Measurements from ENCODE around the gene SFXN4. TPM values are rescaled to one million over a fixed set of nuclear protein-coding genes. Genes with fewer than 3 reads are reported as not detected.
A peak's percentile ranks its signal among the peaks of the same experiment; 100 is the strongest.
"Not testable (repeated sequence)": the region's sequence is repeated elsewhere in the genome, so short reads cannot be mapped to it uniquely, and the experiment has no call there.

Gene SFXN4
- total and polyA plus RNA-seq, 3 experiments from 2014 or later: 18.6 to 52.3 (median 48.2) TPM

- peaks cover 14% of the 10 kb centered on the region for H3K36me3 ChIP-seq (ENCODE audit: insufficient read depth, low read length)
- Mint-ChIP-seq H3K4me3 (peak overlapping the region in 1 of 7 donors; percentile 40), H3K27ac (peak overlapping the region in 2 of 8 donors; percentile 63 to 69), H3K4me1 (peaks cover 5 to 12% (median 6%) of the 10 kb centered on the region in 3 donors), H3K27me3 (no peaks in the 10 kb centered on the region), H3K36me3 (peaks cover 0 to 55% (median 13%) of the 10 kb centered on the region in 3 donors), H3K9me3 (no peaks in the 10 kb centered on the region)
- no peaks in the 10 kb centered on the region for H3K27me3 ChIP-seq (ENCODE audit: insufficient read depth, low read length, poor library complexity, severe bottlenecking)
- no peak overlapping the region for H3K27ac ChIP-seq (ENCODE audit: low read depth, low read length)
- H3K4me3 ChIP-seq (ENCODE audit: low read length): no peak overlapping the region
- ChIA-PET POLR2A (no interaction called here), CTCF (interaction anchor here (1.2 kb wide), 1 partner anchor 18 kb away, joined by 3 read pairs; no protein-coding TSS in a partner anchor)
- H3K9me3 ChIP-seq (ENCODE audit: low read length): no peaks in the 10 kb centered on the region
- DNase-seq: no peak
- H3K4me1 ChIP-seq (ENCODE audit: insufficient read depth, low read length): no peaks in the 10 kb centered on the region
Measured at GRCh38 chr10:119113751-119114732, 51.5 kb downstream of the SFXN4 start.

- CTCF ChIA-PET: interaction anchor here (0.9 kb wide), 1 partner anchor 15 kb away, joined by 3 read pairs; no protein-coding TSS in a partner anchor
- DNase-seq: no peak
- H3K4me3 Mint-ChIP-seq: no peak overlapping the region
- no peaks in the 10 kb centered on the region for H3K27me3 Mint-ChIP-seq
- H3K36me3 Mint-ChIP-seq: peaks cover 0 to 52% (median 13%) of the 10 kb centered on the region in 3 donors
- POLR2A ChIA-PET: no interaction called here
- H3K36me3 ChIP-seq (ENCODE audit: insufficient read depth, low read length): peaks cover 10% of the 10 kb centered on the region
- H3K27me3 ChIP-seq (ENCODE audit: insufficient read depth, low read length, poor library complexity, severe bottlenecking): no peaks in the 10 kb centered on the region
- no peaks in the 10 kb centered on the region for H3K9me3 ChIP-seq (ENCODE audit: low read length)
- H3K4me1 ChIP-seq (ENCODE audit: insufficient read depth, low read length): no peaks in the 10 kb centered on the region
- no peak overlapping the region for H3K4me3 ChIP-seq (ENCODE audit: low read length)
- peak overlapping the region in 2 of 8 donors; percentile 4 to 22 for H3K27ac Mint-ChIP-seq
- no peak overlapping the region for H3K27ac ChIP-seq (ENCODE audit: low read depth, low read length)
- peaks cover 5 to 12% (median 11%) of the 10 kb centered on the region in 3 donors for H3K4me1 Mint-ChIP-seq
- no peaks in the 10 kb centered on the region for H3K9me3 Mint-ChIP-seq
Measured at GRCh38 chr10:119112056-119112455, 53.5 kb downstream of the SFXN4 start.

GRCh38 chr10:119107771-119108170 is 57.7 kb downstream of the SFXN4 start:
- not testable (repeated sequence) for H3K27me3 ChIP-seq (ENCODE audit: insufficient read depth, low read length, poor library complexity, severe bottlenecking); H3K4me3 ChIP-seq (ENCODE audit: low read length); H3K36me3 ChIP-seq (ENCODE audit: insufficient read depth, low read length); H3K9me3 ChIP-seq (ENCODE audit: low read length); H3K27ac Mint-ChIP-seq; H3K27me3 Mint-ChIP-seq; H3K9me3 Mint-ChIP-seq; H3K27ac ChIP-seq (ENCODE audit: low read depth, low read length); DNase-seq
- H3K4me1 Mint-ChIP-seq: peaks cover 11 to 27% (median 26%) of the 10 kb centered on the region in 3 donors
- CTCF ChIA-PET: interaction anchor here (1.4 kb wide), 1 partner anchor 10 kb away, joined by 4 read pairs; no protein-coding TSS in a partner anchor
- H3K36me3 Mint-ChIP-seq: peaks cover 0 to 29% (median 1%) of the 10 kb centered on the region in 3 donors
- peaks cover 16% of the 10 kb centered on the region for H3K4me1 ChIP-seq (ENCODE audit: insufficient read depth, low read length)
- POLR2A ChIA-PET: interaction anchor here (0.6 to 1.8 kb wide), 2 partner anchors 28 to 598 kb away, joined by 3 to 9 read pairs; partner anchors contain the start of gene EIF3A
- peak overlapping the region in 1 of 7 donors; percentile 52 for H3K4me3 Mint-ChIP-seq

GRCh38 chr10:119107106-119107505 is 58.4 kb downstream of the SFXN4 start:
- POLR2A ChIA-PET: interaction anchor here (0.6 to 1.8 kb wide), 2 partner anchors 27 to 598 kb away, joined by 3 to 9 read pairs; partner anchors contain the start of gene EIF3A

GRCh38 chr10:119105899-119106298 is 59.6 kb downstream of the SFXN4 start:
- H3K9me3 ChIP-seq (ENCODE audit: low read length); H3K36me3 ChIP-seq (ENCODE audit: insufficient read depth, low read length); CTCF ChIA-PET; H3K27ac ChIP-seq (ENCODE audit: low read depth, low read length); H3K4me3 ChIP-seq (ENCODE audit: low read length); H3K27me3 Mint-ChIP-seq; H3K27me3 ChIP-seq (ENCODE audit: insufficient read depth, low read length, poor library complexity, severe bottlenecking); DNase-seq; H3K9me3 Mint-ChIP-seq: not testable (repeated sequence)
- Mint-ChIP-seq H3K4me3 (peak overlapping the region in 6 of 7 donors; percentile 20 to 84 (median 58)), H3K4me1 (peaks cover 10 to 41% (median 37%) of the 10 kb centered on the region in 3 donors), H3K27ac (peak overlapping the region in 1 of 8 donors; percentile 15), H3K36me3 (peaks cover 0 to 20% (median 0%) of the 10 kb centered on the region in 3 donors)
- POLR2A ChIA-PET: interaction anchor here (1.8 kb wide), 1 partner anchor 26 kb away, joined by 9 read pairs; the partner anchor contains the start of gene EIF3A
- peaks cover 16% of the 10 kb centered on the region for H3K4me1 ChIP-seq (ENCODE audit: insufficient read depth, low read length)

More at GRCh38 chr10:119107106-119107505, 58.4 kb downstream of the SFXN4 start:
- H3K36me3 Mint-ChIP-seq: peaks cover 0 to 26% (median 1%) of the 10 kb centered on the region in 3 donors
- not testable (repeated sequence) for H3K27me3 ChIP-seq (ENCODE audit: insufficient read depth, low read length, poor library complexity, severe bottlenecking); H3K27me3 Mint-ChIP-seq; H3K27ac Mint-ChIP-seq; H3K36me3 ChIP-seq (ENCODE audit: insufficient read depth, low read length); H3K9me3 ChIP-seq (ENCODE audit: low read length); H3K4me3 Mint-ChIP-seq; H3K9me3 Mint-ChIP-seq; H3K27ac ChIP-seq (ENCODE audit: low read depth, low read length); H3K4me3 ChIP-seq (ENCODE audit: low read length); DNase-seq
- peaks cover 12 to 32% (median 27%) of the 10 kb centered on the region in 3 donors for H3K4me1 Mint-ChIP-seq
- H3K4me1 ChIP-seq (ENCODE audit: insufficient read depth, low read length): peaks cover 16% of the 10 kb centered on the region
- CTCF ChIA-PET: interaction anchor here (1.4 kb wide), 1 partner anchor 9 kb away, joined by 4 read pairs; no protein-coding TSS in a partner anchor

- ChIA-PET POLR2A (interaction anchor here (0.8 to 2.9 kb wide), 5 partner anchors 15 to 102 kb away, joined by 3 to 21 read pairs (median 6); partner anchors contain the start of genes EIF3A and GRK5), CTCF (interaction anchor here (1.0 to 2.1 kb wide), 7 partner anchors 12 to 384 kb away, joined by 3 to 14 read pairs (median 3); partner anchors contain the start of gene EIF3A)
- peak overlapping the region in 3 of 8 donors; percentile 44 to 74 (median 57) for H3K27ac Mint-ChIP-seq
Measured at GRCh38 chr10:119105155-119105554, 60.4 kb downstream of the SFXN4 start.

GRCh38 chr10:119104654-119105015 is 60.9 kb downstream of the SFXN4 start:
- DNase-seq: no peak
- Histone ChIP-seq H3K4me3 (ENCODE audit: low read length) (peak overlapping the region; percentile 51), H3K27me3 (ENCODE audit: insufficient read depth, low read length, poor library complexity, severe bottlenecking) (no peaks in the 10 kb centered on the region), H3K27ac (ENCODE audit: low read depth, low read length) (no peak overlapping the region), H3K4me1 (ENCODE audit: insufficient read depth, low read length) (peaks cover 16% of the 10 kb centered on the region), H3K36me3 (ENCODE audit: insufficient read depth, low read length) (no peaks in the 10 kb centered on the region), H3K9me3 (ENCODE audit: low read length) (no peaks in the 10 kb centered on the region)
- H3K9me3 Mint-ChIP-seq: no peaks in the 10 kb centered on the region
- peak overlapping the region in 2 of 8 donors; percentile 35 to 70 for H3K27ac Mint-ChIP-seq
- CTCF ChIA-PET: interaction anchor here (0.9 to 2.1 kb wide), 10 partner anchors 11 to 385 kb away, joined by 3 to 14 read pairs (median 4); partner anchors contain the start of gene EIF3A
- H3K4me1 Mint-ChIP-seq: peaks cover 14 to 48% (median 41%) of the 10 kb centered on the region in 3 donors
- POLR2A ChIA-PET: interaction anchor here (0.8 to 2.9 kb wide), 7 partner anchors 14 to 103 kb away, joined by 3 to 21 read pairs (median 9); partner anchors contain the start of genes EIF3A and GRK5
- H3K4me3 Mint-ChIP-seq: peak overlapping the region; percentile 74 to 85 (median 79)
- no peaks in the 10 kb centered on the region for H3K27me3 Mint-ChIP-seq
- peaks cover 0 to 12% (median 0%) of the 10 kb centered on the region in 3 donors for H3K36me3 Mint-ChIP-seq

More at GRCh38 chr10:119105155-119105554, 60.4 kb downstream of the SFXN4 start:
- H3K27me3 ChIP-seq (ENCODE audit: insufficient read depth, low read length, poor library complexity, severe bottlenecking): no peaks in the 10 kb centered on the region
- peak overlapping the region; percentile 74 to 85 (median 79) for H3K4me3 Mint-ChIP-seq
- peaks cover 16% of the 10 kb centered on the region for H3K4me1 ChIP-seq (ENCODE audit: insufficient read depth, low read length)
- no peaks in the 10 kb centered on the region for H3K27me3 Mint-ChIP-seq
- peaks cover 14 to 48% (median 41%) of the 10 kb centered on the region in 3 donors for H3K4me1 Mint-ChIP-seq
- H3K9me3 Mint-ChIP-seq: no peaks in the 10 kb centered on the region
- no peaks in the 10 kb centered on the region for H3K36me3 ChIP-seq (ENCODE audit: insufficient read depth, low read length)
- no peak overlapping the region for H3K4me3 ChIP-seq (ENCODE audit: low read length)
- DNase-seq: no peak
- no peak overlapping the region for H3K27ac ChIP-seq (ENCODE audit: low read depth, low read length)
- H3K36me3 Mint-ChIP-seq: peaks cover 0 to 17% (median 0%) of the 10 kb centered on the region in 3 donors
- no peaks in the 10 kb centered on the region for H3K9me3 ChIP-seq (ENCODE audit: low read length)
